Measurements from ENCODE around the gene CAMK1D.

GRCh38 chr10:12637649-12638048 is 288.3 kb downstream of the CAMK1D start:
- no peak for TF ChIP-seq POLR2A (IDR thresholded peaks at IDR 0.05)
- TF ChIP-seq, protein P1, sequence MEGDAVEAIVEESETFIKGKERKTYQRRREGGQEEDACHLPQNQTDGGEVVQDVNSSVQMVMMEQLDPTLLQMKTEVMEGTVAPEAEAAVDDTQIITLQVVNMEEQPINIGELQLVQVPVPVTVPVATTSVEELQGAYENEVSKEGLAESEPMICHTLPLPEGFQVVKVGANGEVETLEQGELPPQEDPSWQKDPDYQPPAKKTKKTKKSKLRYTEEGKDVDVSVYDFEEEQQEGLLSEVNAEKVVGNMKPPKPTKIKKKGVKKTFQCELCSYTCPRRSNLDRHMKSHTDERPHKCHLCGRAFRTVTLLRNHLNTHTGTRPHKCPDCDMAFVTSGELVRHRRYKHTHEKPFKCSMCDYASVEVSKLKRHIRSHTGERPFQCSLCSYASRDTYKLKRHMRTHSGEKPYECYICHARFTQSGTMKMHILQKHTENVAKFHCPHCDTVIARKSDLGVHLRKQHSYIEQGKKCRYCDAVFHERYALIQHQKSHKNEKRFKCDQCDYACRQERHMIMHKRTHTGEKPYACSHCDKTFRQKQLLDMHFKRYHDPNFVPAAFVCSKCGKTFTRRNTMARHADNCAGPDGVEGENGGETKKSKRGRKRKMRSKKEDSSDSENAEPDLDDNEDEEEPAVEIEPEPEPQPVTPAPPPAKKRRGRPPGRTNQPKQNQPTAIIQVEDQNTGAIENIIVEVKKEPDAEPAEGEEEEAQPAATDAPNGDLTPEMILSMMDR (IDR thresholded peaks at IDR 0.05) = no peak
